K562 (cell line): ENCODE measurements around the gene MLH1. TPM values are rescaled to one million over a fixed set of nuclear protein-coding genes. Genes with fewer than 3 reads are reported as not detected.

ENCODE experiments used
- CLOCK ChIP-seq: fragments of 250-450 bp; sonication (Bioruptor Pico); IDR thresholded peaks from 2 replicates; pipeline ENCODE4 v1.4.0; 2020; ENCODE audit warnings: mild to moderate bottlenecking, moderate library complexity, borderline replicate concordance
- ERF ChIP-seq: fragments of 450-650 bp; formaldehyde crosslinking; IDR thresholded peaks from 2 replicates; pipeline ENCODE4 v1.4.0; 2020; ENCODE audit warnings: mild to moderate bottlenecking, mixed read lengths
- HDGF ChIP-seq: fragments of 450-650 bp; IDR thresholded peaks from 2 replicates; pipeline ENCODE4 v1.6.1; 2016
- HMGXB4 ChIP-seq: sonication (generic); formaldehyde crosslinking; IDR thresholded peaks from 2 replicates; pipeline ENCODE4 v1.8.1; 2023; ENCODE audit warnings: mild to moderate bottlenecking, missing genetic modification reagents
- MITF ChIP-seq: IDR thresholded peaks from 2 replicates; pipeline ENCODE4 v1.6.1; 2014; ENCODE audit warnings: antibody characterized with exemption
- MXI1 ChIP-seq: IDR thresholded peaks from 2 replicates; pipeline ENCODE4 v1.6.1; 2011; ENCODE audit warnings: low read depth, mild to moderate bottlenecking, improper control_type of control experiment, low read length
- MYBL2 ChIP-seq, 2 experiments: fragments of 450-650 bp in 1 of 2; sonication (generic) in 1 of 2; formaldehyde crosslinking in 1 of 2; IDR thresholded peaks; 2 replicates each; pipeline versions ENCODE4 v1.6.1 to v1.8.1; 2017 to 2022; ENCODE audit warnings: borderline replicate concordance in 1 of 2, inconsistent platforms in 1 of 2, low read depth in 1 of 2, mild to moderate bottlenecking in 1 of 2, missing genetic modification reagents in 1 of 2, moderate library complexity in 1 of 2
- NCOR1 ChIP-seq: fragments of 450-650 bp; IDR thresholded peaks from 2 replicates; pipeline ENCODE4 v1.6.1; 2016; ENCODE audit warnings: mild to moderate bottlenecking, moderate library complexity
- RBM14 ChIP-seq: fragments of 200-400 bp; formaldehyde crosslinking; IDR thresholded peaks from 2 replicates; pipeline ENCODE4 v1.6.1; 2018; ENCODE audit warnings: low read depth, mild to moderate bottlenecking, low read length, moderate library complexity, borderline replicate concordance; ENCODE audit not compliant: insufficient read depth
- SOX6 ChIP-seq: fragments of 450-650 bp; IDR thresholded peaks from 2 replicates; pipeline ENCODE4 v1.6.1; 2014; ENCODE audit warnings: mild to moderate bottlenecking
- SREBF1 ChIP-seq: fragments of 150-350 bp; IDR thresholded peaks from 2 replicates; pipeline ENCODE4 v1.6.1; 2014; ENCODE audit warnings: antibody characterized with exemption, low read depth, low read length, borderline replicate concordance
- SRSF3 ChIP-seq: fragments of 200-400 bp; formaldehyde crosslinking; IDR thresholded peaks from 2 replicates; pipeline ENCODE4 v1.6.1; 2016; ENCODE audit warnings: mild to moderate bottlenecking, low read length, moderate library complexity; ENCODE audit not compliant: insufficient read depth
- TEAD2 ChIP-seq: fragments of 450-650 bp; IDR thresholded peaks from 2 replicates; pipeline ENCODE4 v1.6.1; 2016; ENCODE audit warnings: missing genetic modification characterization, control low read depth, missing compliant biosample characterization
- TOE1 ChIP-seq, 2 experiments: fragments of 450-650 bp in 1 of 2; sonication (generic) in 1 of 2; formaldehyde crosslinking in 1 of 2; IDR thresholded peaks; 2 replicates each; pipeline versions ENCODE4 v1.7.1 to v1.8.0; 2016 to 2022; ENCODE audit warnings: borderline replicate concordance in 2 of 2, mild to moderate bottlenecking in 2 of 2, antibody characterized with exemption in 1 of 2, inconsistent platforms in 1 of 2, low read depth in 1 of 2, missing genetic modification reagents in 1 of 2, moderate library complexity in 1 of 2
- XRCC5 ChIP-seq: fragments of 200-400 bp; formaldehyde crosslinking; IDR thresholded peaks from 2 replicates; pipeline ENCODE4 v1.6.1; 2017; ENCODE audit warnings: low read depth, mild to moderate bottlenecking, low read length
- ZBTB5 ChIP-seq: fragments of 450-650 bp; IDR thresholded peaks from 2 replicates; pipeline ENCODE4 v1.6.1; 2017; ENCODE audit warnings: antibody characterized with exemption
- ZBTB7A ChIP-seq: IDR thresholded peaks from 2 replicates; pipeline ENCODE4 v1.6.1; 2011; ENCODE audit warnings: low read depth, mild to moderate bottlenecking, low read length, moderate library complexity, borderline replicate concordance; ENCODE audit not compliant: control insufficient read depth
- ZNF695 ChIP-seq: fragments of 450-650 bp; formaldehyde crosslinking; IDR thresholded peaks from 2 replicates; pipeline ENCODE4 v1.4.0; 2020; ENCODE audit warnings: mild to moderate bottlenecking, moderate library complexity
- polyA plus RNA-seq, 8 experiments: library from polyadenylated mRNA; depleted of rRNA in 4 of 8; stranded (reverse) in 5 of 8; unstranded in 3 of 8; fragments of >200 nt; fragmentation: Nextera tagmentation in 2 of 8; fragmentation: Illumina TruSeq in 1 of 8; extraction: Ambion mirVana in 2 of 8; extraction: Trizol in 1 of 8; gene quantifications; 2 replicates each; pipeline versions ENCODE4 v1.2.1 to v1.2.3, GENCODE V29; 2011 to 2014; ENCODE audit warnings: inconsistent platforms in 1 of 8, missing spikeins in 1 of 8
- total RNA-seq, 7 experiments: library from RNA; depleted of rRNA in 6 of 7; stranded (reverse); fragments of >200 nt in 6 of 7; fragmentation: Illumina TruSeq in 2 of 7; extraction: Trizol in 2 of 7; gene quantifications; 2 replicates each; pipeline versions ENCODE4 v1.2.1 to v1.2.3, GENCODE V29; 2011 to 2021; ENCODE audit warnings: low replicate concordance in 1 of 7

Gene MLH1
- total and polyA plus RNA-seq, 9 of the 15 experiments (the other 6 are each of a cell fraction or from before 2014, with no cell fraction given) = 76.4 to 155 (median 117) TPM

- TF ChIP-seq CLOCK (CRISPR knock-in tag) = no peak
- TF ChIP-seq MITF = no peak
- TF ChIP-seq RBM14 = no peak
- no peak for TF ChIP-seq ERF (CRISPR knock-in tag)
- peak; percentile 66; the same call in 1 of the 2 replicates for TF ChIP-seq NCOR1
- peak; percentile 91 for TF ChIP-seq XRCC5
- TF ChIP-seq TEAD2 (tag) = no peak
- TF ChIP-seq ZBTB7A = no peak
- peak; percentile 95 for TF ChIP-seq MXI1
- TF ChIP-seq ZNF695 (CRISPR knock-in tag) = no peak
- no peak for TF ChIP-seq SRSF3
- TF ChIP-seq TOE1 (IDR thresholded peaks at IDR 0.05; ENCODE audit: borderline replicate concordance) = peak; percentile 50; the same call in 1 of the 2 replicates
- TF ChIP-seq TOE1 (CRISPR knock-in tag; IDR thresholded peaks at IDR 0.05; ENCODE audit: borderline replicate concordance, low read depth) = no peak
- TF ChIP-seq HDGF = peak; percentile 82; the same call in 1 of the 2 replicates
- no peak for TF ChIP-seq HMGXB4 (CRISPR knock-in tag)
- no peak for TF ChIP-seq ZBTB5
- no peak for TF ChIP-seq SREBF1
- peak; percentile 86 for TF ChIP-seq SOX6
- no peak for TF ChIP-seq MYBL2 (IDR thresholded peaks at IDR 0.05; ENCODE audit: low read depth)
- no peak for TF ChIP-seq MYBL2 (CRISPR knock-in tag; IDR thresholded peaks at IDR 0.05; ENCODE audit: borderline replicate concordance)
Measured at GRCh38 chr3:36969540-36970432, 23.5 kb upstream of the MLH1 start (continued).
